Measurements from ENCODE around the gene MFSD12. TPM values are rescaled to one million over a fixed set of nuclear protein-coding genes. Genes with fewer than 3 reads are reported as not detected.

The MFSD12 gene
- polyA plus RNA-seq, 1 donor from 2014 or later: 38.5 TPM

DNA sequence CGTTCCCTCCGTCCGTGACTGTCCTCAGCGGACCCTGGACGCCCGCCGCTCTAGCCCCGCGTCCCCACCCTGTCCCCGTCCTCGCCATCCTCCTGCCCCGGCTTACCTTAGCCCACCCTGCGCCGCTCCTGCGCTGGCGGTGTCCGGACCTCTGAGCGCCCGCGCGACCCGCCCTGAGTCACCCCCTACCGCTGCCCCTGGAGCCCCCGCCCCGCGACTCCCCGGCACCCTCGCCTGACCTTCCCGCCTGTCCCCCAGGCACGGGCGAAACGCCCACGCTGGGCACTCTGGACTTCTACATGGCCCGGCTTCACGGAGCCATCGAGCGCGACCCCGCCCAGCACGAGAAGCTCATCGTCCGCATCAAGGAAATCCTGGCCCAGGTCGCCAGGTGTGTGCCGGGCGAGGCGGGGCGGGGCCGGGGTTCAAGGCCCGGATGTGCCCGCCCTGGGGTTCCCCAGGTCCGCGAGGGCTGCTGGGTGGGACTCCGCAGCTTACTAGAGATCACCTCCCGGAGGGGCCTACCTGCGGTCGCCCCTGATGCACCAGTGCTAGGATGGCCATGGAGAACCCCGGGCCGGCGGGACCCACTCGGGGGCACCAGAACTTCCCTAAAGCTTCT, 20.4 kb upstream of the MFSD12 start:
- Histone ChIP-seq H3K27me3 (ENCODE audit: insufficient read depth, low read depth, low read length) (no peaks in the 10 kb centered on the region), H2AFZ (ENCODE audit: low read depth, low read length) (no peak overlapping the region), H3K4me3 (ENCODE audit: low read length) (no peak overlapping the region), H3K9ac (ENCODE audit: low read length) (no peak overlapping the region), H3F3A (ENCODE audit: insufficient read depth, low read length, poor library complexity, severe bottlenecking) (no peaks in the 10 kb centered on the region), H4K20me1 (ENCODE audit: insufficient read depth) (no peaks in the 10 kb centered on the region), H3K9me2 (ENCODE audit: insufficient read depth, low read length) (no peaks in the 10 kb centered on the region), H3K9me3 (ENCODE audit: low read length) (no peaks in the 10 kb centered on the region), H3K27ac (ENCODE audit: low read length) (no peak overlapping the region), H3K4me2 (ENCODE audit: low read length) (no peak overlapping the region), H3K79me2 (replicated peaks; ENCODE audit: insufficient read depth, low read length) (no peaks in the 10 kb centered on the region), H3K36me3 (ENCODE audit: insufficient read depth, low read length) (no peaks in the 10 kb centered on the region)
- TF ChIP-seq MXI1 (conservative IDR thresholded peaks at IDR 0.05; ENCODE audit: poor library complexity, severe bottlenecking) (no peak), EZH2 (IDR thresholded peaks at IDR 0.05; ENCODE audit: borderline replicate concordance, insufficient read depth, low read length, poor library complexity, severe bottlenecking) (no peak), TAF1 (IDR thresholded peaks at IDR 0.05; ENCODE audit: low read depth) (no peak), REST (IDR thresholded peaks at IDR 0.05; ENCODE audit: borderline replicate concordance) (no peak), RAD21 (conservative IDR thresholded peaks at IDR 0.05) (no peak), POLR2AphosphoS5 (IDR thresholded peaks at IDR 0.05) (no peak), CTCF (IDR thresholded peaks at IDR 0.05; ENCODE audit: poor library complexity, severe bottlenecking) (no peak), EP300 (conservative IDR thresholded peaks at IDR 0.05; ENCODE audit: poor library complexity, severe bottlenecking) (no peak), SMC3 (conservative IDR thresholded peaks at IDR 0.05; ENCODE audit: poor library complexity) (no peak)

DNA sequence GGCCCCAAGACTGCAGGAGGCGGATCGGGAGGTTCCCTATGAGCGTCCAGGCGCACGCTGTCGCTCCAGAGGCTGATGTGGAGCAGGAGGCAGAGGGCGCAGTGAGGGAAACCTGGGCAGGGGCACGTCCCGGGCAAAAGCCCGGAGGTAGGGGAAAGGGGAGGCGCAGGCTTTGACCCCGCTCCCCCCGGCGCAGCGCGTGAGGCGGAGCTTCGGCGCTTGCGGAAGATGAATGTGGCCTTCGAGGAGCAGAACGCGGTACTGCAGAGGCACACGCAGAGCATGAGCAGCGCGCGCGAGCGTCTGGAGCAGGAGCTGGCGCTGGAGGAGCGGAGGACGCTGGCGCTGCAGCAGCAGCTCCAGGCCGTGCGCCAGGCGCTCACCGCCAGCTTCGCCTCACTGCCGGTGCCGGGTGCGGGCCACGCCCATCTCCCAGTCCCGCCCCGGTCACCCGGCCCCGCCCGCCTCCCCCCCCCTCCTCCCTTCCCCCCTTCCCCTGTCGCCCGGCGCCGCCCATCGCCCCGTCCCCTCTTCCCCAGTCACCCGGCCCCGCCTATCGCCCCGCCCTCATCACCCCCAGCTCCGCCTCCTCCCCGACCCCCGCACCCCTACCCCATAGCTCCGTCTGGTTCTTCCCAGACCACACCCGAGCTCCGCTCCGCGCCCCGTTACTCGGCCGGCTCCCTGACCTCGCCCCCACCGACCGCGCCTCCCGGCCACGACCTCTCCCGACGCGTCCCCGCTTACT, 19.5 kb upstream of the MFSD12 start:
- Histone ChIP-seq H3K9me2 (ENCODE audit: insufficient read depth, low read length) (no peaks in the 10 kb centered on the region), H3K36me3 (ENCODE audit: insufficient read depth, low read length) (no peaks in the 10 kb centered on the region), H4K20me1 (ENCODE audit: insufficient read depth) (no peaks in the 10 kb centered on the region), H3F3A (ENCODE audit: insufficient read depth, low read length, poor library complexity, severe bottlenecking) (no peaks in the 10 kb centered on the region), H3K27ac (ENCODE audit: low read length) (no peak overlapping the region), H3K27me3 (ENCODE audit: insufficient read depth, low read depth, low read length) (no peaks in the 10 kb centered on the region), H3K9me3 (ENCODE audit: low read length) (no peaks in the 10 kb centered on the region), H3K4me2 (ENCODE audit: low read length) (peak overlapping the region; percentile 30), H3K4me3 (ENCODE audit: low read length) (peak overlapping the region; percentile 66), H3K79me2 (replicated peaks; ENCODE audit: insufficient read depth, low read length) (no peaks in the 10 kb centered on the region), H3K9ac (ENCODE audit: low read length) (peak overlapping the region; percentile 45), H2AFZ (ENCODE audit: low read depth, low read length) (no peak overlapping the region)
- TF ChIP-seq EP300 (conservative IDR thresholded peaks at IDR 0.05; ENCODE audit: poor library complexity, severe bottlenecking) (no peak), EZH2 (IDR thresholded peaks at IDR 0.05; ENCODE audit: borderline replicate concordance, insufficient read depth, low read length, poor library complexity, severe bottlenecking) (no peak), SMC3 (conservative IDR thresholded peaks at IDR 0.05; ENCODE audit: poor library complexity) (no peak), RAD21 (conservative IDR thresholded peaks at IDR 0.05) (peak; percentile 14), CTCF (IDR thresholded peaks at IDR 0.05; ENCODE audit: poor library complexity, severe bottlenecking) (peak; percentile 13)
